Measurements from ENCODE around the gene GTF3C5.

GTF3C5 gene

DNA sequence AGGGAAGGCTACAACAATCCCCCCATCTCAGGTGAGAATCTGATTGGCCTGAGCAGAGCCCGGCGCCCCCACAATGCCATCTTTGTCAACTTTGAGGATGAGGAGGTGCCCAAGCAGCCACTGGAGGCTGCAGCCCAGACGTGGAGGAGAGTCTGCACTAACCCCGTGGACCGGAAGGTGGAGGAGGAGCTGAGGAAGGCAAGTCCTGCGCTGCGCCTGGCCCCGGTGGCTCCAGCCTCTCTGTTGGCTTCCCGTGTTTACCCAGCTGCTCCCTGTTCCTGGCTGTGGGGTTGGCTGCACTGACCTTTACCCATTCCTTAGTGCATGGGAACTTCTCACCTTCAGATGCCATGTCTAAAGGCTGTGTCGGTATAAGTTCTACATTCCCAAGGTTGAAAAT is 20.0 kb downstream of the GTF3C5 start:
- Histone ChIP-seq H3K36me3 (peaks cover 79% of the 10 kb centered on the region), H3K27me3 (no peaks in the 10 kb centered on the region)
- DNase-seq, result no peak

DNA sequence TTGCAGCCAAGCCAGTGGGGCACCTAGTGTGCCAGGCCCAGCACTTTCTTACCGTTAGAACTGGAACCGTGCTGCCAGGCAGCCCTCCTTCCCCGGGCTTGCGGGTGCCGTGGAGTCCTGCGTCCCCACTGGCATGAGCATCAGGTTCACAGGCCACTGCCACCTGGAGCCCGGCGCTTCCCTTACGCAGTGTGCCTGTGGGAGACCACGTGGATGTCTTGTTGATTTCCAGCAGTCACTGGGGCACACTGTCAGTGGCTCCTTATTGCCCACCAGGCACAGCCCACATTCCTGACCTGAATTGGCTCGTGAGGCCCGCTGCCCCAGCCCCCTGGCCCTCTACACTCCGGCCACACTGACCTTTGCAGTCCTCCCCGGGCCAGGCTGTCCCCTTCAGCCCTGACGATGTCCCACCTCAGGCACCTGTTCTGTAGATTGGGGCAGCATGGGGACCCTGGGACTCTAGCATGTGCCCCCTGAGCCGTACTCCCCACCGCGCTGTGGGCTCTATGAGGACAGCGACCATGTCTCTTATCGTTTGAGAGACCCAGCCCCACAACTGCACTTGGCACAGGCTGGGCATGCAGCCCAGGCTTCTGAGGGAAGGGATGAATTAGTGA is 20.6 kb downstream of the GTF3C5 start:
- no peaks in the 10 kb centered on the region for H3K9me3 ChIP-seq
- H3K36me3 ChIP-seq, result peaks cover 79% of the 10 kb centered on the region
- no peak for DNase-seq
- TF ChIP-seq, protein P1, sequence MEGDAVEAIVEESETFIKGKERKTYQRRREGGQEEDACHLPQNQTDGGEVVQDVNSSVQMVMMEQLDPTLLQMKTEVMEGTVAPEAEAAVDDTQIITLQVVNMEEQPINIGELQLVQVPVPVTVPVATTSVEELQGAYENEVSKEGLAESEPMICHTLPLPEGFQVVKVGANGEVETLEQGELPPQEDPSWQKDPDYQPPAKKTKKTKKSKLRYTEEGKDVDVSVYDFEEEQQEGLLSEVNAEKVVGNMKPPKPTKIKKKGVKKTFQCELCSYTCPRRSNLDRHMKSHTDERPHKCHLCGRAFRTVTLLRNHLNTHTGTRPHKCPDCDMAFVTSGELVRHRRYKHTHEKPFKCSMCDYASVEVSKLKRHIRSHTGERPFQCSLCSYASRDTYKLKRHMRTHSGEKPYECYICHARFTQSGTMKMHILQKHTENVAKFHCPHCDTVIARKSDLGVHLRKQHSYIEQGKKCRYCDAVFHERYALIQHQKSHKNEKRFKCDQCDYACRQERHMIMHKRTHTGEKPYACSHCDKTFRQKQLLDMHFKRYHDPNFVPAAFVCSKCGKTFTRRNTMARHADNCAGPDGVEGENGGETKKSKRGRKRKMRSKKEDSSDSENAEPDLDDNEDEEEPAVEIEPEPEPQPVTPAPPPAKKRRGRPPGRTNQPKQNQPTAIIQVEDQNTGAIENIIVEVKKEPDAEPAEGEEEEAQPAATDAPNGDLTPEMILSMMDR (IDR thresholded peaks at IDR 0.05; ENCODE audit: low read depth, low read length), result no peak
- H3K4me1 ChIP-seq, result peaks cover 2% of the 10 kb centered on the region; the same call in 1 of the 2 replicates
- H3K4me3 ChIP-seq (ENCODE audit: low read depth, low read length), result no peak overlapping the region
- no peaks in the 10 kb centered on the region for H3K27me3 ChIP-seq

More for the DNA sequence above, 20.0 kb downstream of the GTF3C5 start:
- no peaks in the 10 kb centered on the region for H3K9me3 ChIP-seq
- TF ChIP-seq, protein P1 (IDR thresholded peaks at IDR 0.05; ENCODE audit: low read depth, low read length), result no peak
- peaks cover 2% of the 10 kb centered on the region; the same call in 1 of the 2 replicates for H3K4me1 ChIP-seq
- no peak overlapping the region for H3K4me3 ChIP-seq (ENCODE audit: low read depth, low read length)

DNA sequence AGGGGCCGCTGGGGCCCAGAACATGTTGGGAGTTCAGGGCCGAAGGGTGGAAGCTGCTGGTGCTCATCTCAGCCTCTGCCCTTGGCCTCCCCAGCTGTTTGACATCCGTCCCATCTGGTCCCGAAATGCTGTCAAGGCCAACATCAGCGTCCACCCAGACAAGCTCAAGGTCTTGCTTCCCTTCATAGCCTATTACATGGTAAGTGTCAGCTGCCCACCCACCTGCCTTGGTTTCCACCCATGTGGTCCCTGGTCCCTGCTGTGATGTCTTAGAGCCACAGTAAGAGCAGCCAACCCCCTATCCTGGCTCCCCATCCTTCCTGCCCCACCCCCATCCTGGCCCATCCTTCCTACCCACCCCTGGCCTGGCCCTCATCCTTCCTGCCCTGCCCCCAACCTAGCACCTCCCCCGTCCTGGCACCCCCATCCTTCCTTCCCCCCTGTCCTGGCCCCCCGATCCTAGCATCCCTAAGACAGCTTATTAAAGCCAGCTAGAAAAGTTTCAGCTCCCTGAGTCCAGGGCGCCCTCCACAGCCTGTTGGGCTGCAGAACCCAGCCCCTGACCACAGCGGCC is 21.3 kb downstream of the GTF3C5 start:
- TF ChIP-seq, protein P1 (IDR thresholded peaks at IDR 0.05; ENCODE audit: low read depth, low read length), result no peak
- Histone ChIP-seq H3K27me3 (no peaks in the 10 kb centered on the region), H3K9me3 (no peaks in the 10 kb centered on the region), H3K4me1 (peaks cover 2% of the 10 kb centered on the region; the same call in 1 of the 2 replicates), H3K4me3 (ENCODE audit: low read depth, low read length) (no peak overlapping the region), H3K36me3 (peaks cover 77% of the 10 kb centered on the region)
- no peak for DNase-seq

DNA sequence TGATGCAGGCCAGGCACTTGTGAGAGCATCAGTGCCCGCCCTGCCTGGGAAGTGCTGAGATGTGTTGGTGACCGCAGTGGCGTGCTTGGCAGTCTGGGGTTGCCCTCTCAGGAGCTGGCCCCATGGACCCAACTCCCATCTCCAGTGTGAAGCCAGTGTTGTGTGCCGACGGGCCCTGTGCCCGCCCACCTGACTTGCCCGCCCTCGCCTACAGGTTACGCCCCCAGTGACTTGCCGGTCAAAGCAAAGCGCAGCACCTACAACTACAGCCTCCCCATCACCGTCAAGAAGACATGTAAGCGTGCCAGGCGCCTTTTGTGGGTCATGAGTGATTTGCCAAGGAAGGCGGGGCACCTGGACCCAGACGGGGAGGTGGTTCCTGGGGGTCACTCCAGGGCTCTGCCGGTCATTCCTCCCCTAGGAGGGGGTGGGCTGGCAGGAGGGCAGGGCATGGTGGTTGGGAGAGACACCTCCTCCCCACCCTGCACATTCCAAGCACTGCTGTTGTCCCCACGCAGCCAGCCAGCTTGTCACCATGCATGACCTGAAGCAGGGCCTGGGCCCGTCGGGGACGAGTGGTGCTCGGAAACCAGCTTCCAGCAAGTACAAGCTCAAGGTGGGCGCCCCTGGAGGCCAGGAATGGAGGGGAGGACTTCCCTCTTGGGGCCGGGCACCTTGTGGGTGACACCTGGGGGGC is 23.5 kb downstream of the GTF3C5 start:
- Histone ChIP-seq H3K9me3 (no peaks in the 10 kb centered on the region), H3K4me3 (ENCODE audit: low read depth, low read length) (no peak overlapping the region), H3K27me3 (no peaks in the 10 kb centered on the region), H3K36me3 (peaks cover 72% of the 10 kb centered on the region), H3K4me1 (peaks cover 2% of the 10 kb centered on the region; the same call in 1 of the 2 replicates)
- TF ChIP-seq, protein P1 (IDR thresholded peaks at IDR 0.05; ENCODE audit: low read depth, low read length), result no peak
- no peak for DNase-seq

DNA sequence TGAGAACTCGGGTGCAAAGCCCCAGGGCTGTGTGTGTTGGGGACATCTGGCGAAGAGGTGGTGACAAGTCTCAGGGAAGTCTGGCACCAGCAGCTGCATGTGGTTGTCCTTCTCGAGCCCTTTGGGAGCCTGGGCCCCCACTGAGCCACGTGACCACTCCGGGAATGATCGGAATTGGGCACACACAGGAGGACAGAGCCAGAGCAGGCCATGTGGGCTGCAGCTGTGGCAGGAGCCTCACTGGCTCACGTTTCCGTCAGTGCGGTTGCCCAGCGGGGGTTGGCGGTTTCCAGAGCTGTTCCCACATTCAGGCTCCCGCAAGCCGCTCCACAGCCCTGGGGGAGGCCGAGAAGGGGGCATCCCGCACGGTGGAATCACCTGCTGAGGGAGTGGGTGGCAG is 24.2 kb downstream of the GTF3C5 start:
- Histone ChIP-seq H3K27me3 (no peaks in the 10 kb centered on the region), H3K36me3 (peaks cover 66% of the 10 kb centered on the region), H3K4me3 (ENCODE audit: low read depth, low read length) (no peak overlapping the region), H3K4me1 (peaks cover 7% of the 10 kb centered on the region), H3K9me3 (no peaks in the 10 kb centered on the region)
- peak; percentile 66 for DNase-seq
- TF ChIP-seq, protein P1 (IDR thresholded peaks at IDR 0.05; ENCODE audit: low read depth, low read length), result no peak

Data from BE2C (cell line).